ENCODE results near the gene PCDHGA4. TPM values are rescaled to one million over a fixed set of nuclear protein-coding genes. Genes with fewer than 3 reads are reported as not detected.

PCDHGA4 gene
- total and polyA plus RNA-seq, 2 experiments from 2014 or later, result 0.17 to 0.24 TPM

- WGBS (ENCODE audit: low lambda C conversion rate, missing lambda C conversion rate), result 96% methylated on average over 32 of the region's 34 CpGs
- no peaks in the 10 kb centered on the region for H4K20me1 ChIP-seq (ENCODE audit: insufficient read depth, poor library complexity, severe bottlenecking)
- DNase-seq (ENCODE audit: low spot score), result no peak
- peaks cover 5% of the 10 kb centered on the region for H3K9me3 ChIP-seq (ENCODE audit: low read depth)
- H3K4me3 ChIP-seq, result no peak within 1 kb of the TSS
- H3K4me1 ChIP-seq (ENCODE audit: insufficient read depth), result no peaks in the 10 kb centered on the region
- H3K27me3 ChIP-seq, result no peaks in the 10 kb centered on the region
- TF ChIP-seq, protein P1, sequence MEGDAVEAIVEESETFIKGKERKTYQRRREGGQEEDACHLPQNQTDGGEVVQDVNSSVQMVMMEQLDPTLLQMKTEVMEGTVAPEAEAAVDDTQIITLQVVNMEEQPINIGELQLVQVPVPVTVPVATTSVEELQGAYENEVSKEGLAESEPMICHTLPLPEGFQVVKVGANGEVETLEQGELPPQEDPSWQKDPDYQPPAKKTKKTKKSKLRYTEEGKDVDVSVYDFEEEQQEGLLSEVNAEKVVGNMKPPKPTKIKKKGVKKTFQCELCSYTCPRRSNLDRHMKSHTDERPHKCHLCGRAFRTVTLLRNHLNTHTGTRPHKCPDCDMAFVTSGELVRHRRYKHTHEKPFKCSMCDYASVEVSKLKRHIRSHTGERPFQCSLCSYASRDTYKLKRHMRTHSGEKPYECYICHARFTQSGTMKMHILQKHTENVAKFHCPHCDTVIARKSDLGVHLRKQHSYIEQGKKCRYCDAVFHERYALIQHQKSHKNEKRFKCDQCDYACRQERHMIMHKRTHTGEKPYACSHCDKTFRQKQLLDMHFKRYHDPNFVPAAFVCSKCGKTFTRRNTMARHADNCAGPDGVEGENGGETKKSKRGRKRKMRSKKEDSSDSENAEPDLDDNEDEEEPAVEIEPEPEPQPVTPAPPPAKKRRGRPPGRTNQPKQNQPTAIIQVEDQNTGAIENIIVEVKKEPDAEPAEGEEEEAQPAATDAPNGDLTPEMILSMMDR (IDR thresholded peaks at IDR 0.05; ENCODE audit: poor library complexity), result no peak
- TF ChIP-seq EZH2phosphoT487 (IDR thresholded peaks at IDR 0.05; ENCODE audit: low read depth, severe bottlenecking, unreplicated experiment) (no peak), EZH2 (IDR thresholded peaks at IDR 0.05; ENCODE audit: borderline replicate concordance) (no peak)
- H3K9me2 ChIP-seq (replicated peaks; ENCODE audit: insufficient read depth), result no peaks in the 10 kb centered on the region
- H3K4me2 ChIP-seq, result no peak within 1 kb of the TSS
- H3K27ac ChIP-seq, result no peak within 1 kb of the TSS
- no peaks in the 10 kb centered on the region for H3K79me2 ChIP-seq
- H2AFZ ChIP-seq, result no peak within 1 kb of the TSS
- no peaks in the 10 kb centered on the region for H3K36me3 ChIP-seq (replicated peaks; ENCODE audit: insufficient read depth, low read depth)
Measured at GRCh38 chr5:141363952-141364660, 9.3 kb downstream of the PCDHGA4 start, which contains the start of gene PCDHGA5. TSS of gene PCDHGA5 (plus strand) at chr5:141364162. CDS start at chr5:141364331, 169 bp downstream.

DNA sequence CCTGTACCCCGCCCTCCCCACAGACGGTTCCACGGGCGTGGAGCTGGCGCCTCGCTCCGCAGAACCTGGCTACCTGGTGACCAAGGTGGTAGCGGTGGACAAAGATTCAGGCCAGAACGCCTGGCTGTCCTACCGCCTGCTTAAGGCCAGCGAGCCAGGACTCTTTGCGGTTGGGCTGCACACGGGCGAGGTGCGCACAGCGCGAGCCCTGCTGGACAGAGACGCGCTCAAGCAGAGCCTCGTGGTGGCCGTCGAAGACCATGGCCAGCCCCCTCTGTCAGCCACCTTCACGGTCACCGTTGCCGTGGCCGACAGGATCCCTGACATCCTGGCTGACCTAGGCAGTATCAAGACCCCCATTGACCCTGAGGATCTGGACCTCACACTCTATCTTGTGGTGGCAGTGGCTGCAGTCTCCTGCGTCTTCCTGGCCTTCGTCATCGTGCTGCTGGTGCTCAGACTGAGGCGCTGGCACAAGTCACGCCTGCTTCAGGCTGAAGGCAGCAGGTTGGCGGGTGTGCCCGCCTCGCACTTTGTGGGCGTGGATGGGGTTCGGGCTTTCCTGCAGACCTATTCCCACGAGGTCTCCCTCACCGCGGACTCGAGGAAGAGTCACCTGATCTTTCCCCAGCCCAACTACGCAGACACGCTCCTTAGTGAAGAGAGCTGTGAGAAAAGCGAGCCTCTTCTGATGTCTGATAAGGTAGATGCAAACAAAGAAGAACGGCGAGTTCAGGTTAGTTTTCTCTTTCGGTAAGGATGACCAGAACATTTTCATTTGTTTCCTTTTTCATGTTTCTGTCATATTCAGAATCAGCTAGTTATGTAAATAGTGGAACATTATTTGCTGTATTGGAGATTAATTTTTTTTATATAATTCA lies 11.4 kb downstream of the PCDHGA4 start:
- no peaks in the 10 kb centered on the region for H3K27me3 ChIP-seq
- no peaks in the 10 kb centered on the region for H3K9me2 ChIP-seq (replicated peaks; ENCODE audit: insufficient read depth)
- TF ChIP-seq EZH2phosphoT487 (IDR thresholded peaks at IDR 0.05; ENCODE audit: low read depth, severe bottlenecking, unreplicated experiment) (no peak), EZH2 (IDR thresholded peaks at IDR 0.05; ENCODE audit: borderline replicate concordance) (no peak)
- TF ChIP-seq, protein P1 (IDR thresholded peaks at IDR 0.05; ENCODE audit: poor library complexity), result no peak
- no peaks in the 10 kb centered on the region for H4K20me1 ChIP-seq (ENCODE audit: insufficient read depth, poor library complexity, severe bottlenecking)
- H3K4me3 ChIP-seq, result no peak overlapping the region
- no peak for DNase-seq (ENCODE audit: low spot score)
- H3K79me2 ChIP-seq, result no peaks in the 10 kb centered on the region
- no peaks in the 10 kb centered on the region for H3K4me1 ChIP-seq (ENCODE audit: insufficient read depth)
- H3K4me2 ChIP-seq, result no peak overlapping the region
- peaks cover 5% of the 10 kb centered on the region for H3K9me3 ChIP-seq (ENCODE audit: low read depth)
- no peak overlapping the region for H3K27ac ChIP-seq
- no peak overlapping the region for H2AFZ ChIP-seq
- WGBS (ENCODE audit: low lambda C conversion rate, missing lambda C conversion rate), result 96% methylated on average over 43 of the region's 46 CpGs
- H3K36me3 ChIP-seq (replicated peaks; ENCODE audit: insufficient read depth, low read depth), result no peaks in the 10 kb centered on the region

DNA sequence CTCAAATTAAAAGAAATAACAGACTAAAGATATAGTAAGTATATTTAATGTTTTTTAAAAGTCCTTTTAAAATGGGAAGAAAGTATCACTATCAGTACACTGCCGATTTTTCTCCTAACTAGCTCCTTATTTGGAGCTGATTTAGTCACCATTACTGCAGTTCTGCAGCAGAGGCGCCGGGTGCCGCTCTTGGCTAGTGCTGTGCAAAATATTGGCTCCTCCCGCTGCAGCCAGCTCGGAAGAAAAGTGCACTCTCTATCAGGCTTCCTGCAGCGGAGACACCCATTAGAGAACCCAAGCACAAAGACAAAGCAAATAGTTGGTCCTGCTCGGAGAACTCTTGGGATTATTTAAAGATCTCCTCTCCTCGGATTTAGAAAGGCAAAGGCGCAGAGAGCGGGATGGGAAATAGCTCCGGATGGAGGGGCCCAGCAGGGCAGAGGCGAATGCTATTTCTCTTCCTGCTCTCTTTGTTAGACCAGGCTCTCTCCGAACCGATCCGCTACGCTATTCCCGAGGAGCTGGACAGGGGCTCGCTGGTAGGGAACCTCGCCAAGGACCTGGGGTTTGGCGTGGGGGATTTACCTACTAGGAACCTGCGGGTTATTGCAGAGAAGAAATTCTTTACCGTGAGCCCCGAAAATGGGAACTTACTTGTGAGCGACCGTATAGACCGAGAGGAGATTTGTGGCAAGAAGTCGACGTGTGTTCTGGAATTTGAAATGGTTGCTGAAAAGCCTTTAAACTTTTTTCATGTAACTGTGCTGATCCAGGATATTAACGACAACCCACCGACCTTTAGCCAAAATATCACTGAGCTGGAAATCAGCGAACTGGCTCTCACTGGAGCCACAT lies 15.4 kb downstream of the PCDHGA4 start, which contains the start of gene PCDHGB3:
Gene PCDHGB3, plus strand, starts transcription at position 249 of the 855 bp plus-strand sequence. Its CDS starts 153 bp downstream, at position 402.
- H3K9me3 ChIP-seq (ENCODE audit: low read depth), result no peaks in the 10 kb centered on the region
- H3K27me3 ChIP-seq, result no peaks in the 10 kb centered on the region
- DNase-seq (ENCODE audit: low spot score), result no peak
- no peaks in the 10 kb centered on the region for H4K20me1 ChIP-seq (ENCODE audit: insufficient read depth, poor library complexity, severe bottlenecking)
- no peak within 1 kb of the TSS for H3K4me3 ChIP-seq
- H3K9me2 ChIP-seq (replicated peaks; ENCODE audit: insufficient read depth), result no peaks in the 10 kb centered on the region
- 90% methylated on average over 32 of the region's 32 CpGs for WGBS (ENCODE audit: low lambda C conversion rate, missing lambda C conversion rate)
- H3K4me1 ChIP-seq (ENCODE audit: insufficient read depth), result no peaks in the 10 kb centered on the region
- no peak within 1 kb of the TSS for H3K27ac ChIP-seq
- H3K36me3 ChIP-seq (replicated peaks; ENCODE audit: insufficient read depth, low read depth), result no peaks in the 10 kb centered on the region
- H3K4me2 ChIP-seq, result no peak within 1 kb of the TSS
- no peak within 1 kb of the TSS for H2AFZ ChIP-seq
- TF ChIP-seq EZH2phosphoT487 (IDR thresholded peaks at IDR 0.05; ENCODE audit: low read depth, severe bottlenecking, unreplicated experiment), result no peak
- TF ChIP-seq, protein P1 (IDR thresholded peaks at IDR 0.05; ENCODE audit: poor library complexity), result no peak
- no peak for TF ChIP-seq EZH2 (IDR thresholded peaks at IDR 0.05; ENCODE audit: borderline replicate concordance)
- H3K79me2 ChIP-seq, result no peaks in the 10 kb centered on the region

Data from hepatocyte (in vitro differentiated cells).